Lung (tissue), 12 donors: Measurements from ENCODE around the gene PLD6. TPM values are rescaled to one million over a fixed set of nuclear protein-coding genes. Genes with fewer than 3 reads are reported as not detected.

Source experiments
- ATAC-seq: fragments of 200-7000 bp; cut with Tn5 transposase; one replicate; pipeline ENCODE4 v1.9.1; 2020; ENCODE audit warnings: moderate number of reproducible peaks; ENCODE audit not compliant: insufficient read depth, low FRiP score
- DNase-seq, 3 donors: peaks; one replicate each; pipeline ENCODE4 v3.0.0-alpha.2; 2013 to 2017
- H3K27ac ChIP-seq, 2 donors: one replicate each; pipeline ENCODE4 v1.5.1; 2013; ENCODE audit warnings: mild to moderate bottlenecking in 2 of 2, moderate library complexity in 2 of 2, control low read depth in 1 of 2, inconsistent platforms in 1 of 2, low read depth in 1 of 2, low read length in 1 of 2
- H3K27me3 ChIP-seq, 3 donors: one replicate each; pipeline ENCODE4 v1.5.1; 2013; ENCODE audit warnings: low read length in 2 of 3; ENCODE audit not compliant: control insufficient read depth in 3 of 3, insufficient read depth in 3 of 3
- H3K36me3 ChIP-seq, 4 donors: one replicate each; pipeline ENCODE4 v1.5.1; 2013; ENCODE audit warnings: low read length in 4 of 4, mild to moderate bottlenecking in 1 of 4, moderate library complexity in 1 of 4; ENCODE audit not compliant: control insufficient read depth in 4 of 4, insufficient read depth in 4 of 4
- H3K4me1 ChIP-seq, 5 donors: one replicate each; pipeline ENCODE4 v1.5.1; 2013; ENCODE audit warnings: low read length in 5 of 5, mild to moderate bottlenecking in 2 of 5, moderate library complexity in 1 of 5; ENCODE audit not compliant: control insufficient read depth in 5 of 5, insufficient read depth in 5 of 5
- H3K4me3 ChIP-seq: one replicate; pipeline ENCODE4 v1.5.1; 2013; ENCODE audit warnings: mild to moderate bottlenecking, control low read depth, moderate library complexity
- H3K9ac ChIP-seq, 2 donors: one replicate each; pipeline ENCODE4 v1.5.1; 2013; ENCODE audit warnings: low read length in 2 of 2, control low read depth in 1 of 2; ENCODE audit not compliant: insufficient read depth in 1 of 2
- H3K9me3 ChIP-seq, 4 donors: one replicate each; pipeline ENCODE4 v1.5.1; 2013; ENCODE audit warnings: low read length in 3 of 4, mild to moderate bottlenecking in 1 of 4, moderate library complexity in 1 of 4; ENCODE audit not compliant: control insufficient read depth in 4 of 4, insufficient read depth in 3 of 4
- CTCF ChIP-seq: IDR thresholded peaks from 2 replicates; pipeline ENCODE4 v1.5.1; 2012; ENCODE audit warnings: mild to moderate bottlenecking; ENCODE audit errors: control extremely low read depth, extremely low read depth
- WGBS, 2 donors: extraction: QIAGEN DNeasy Blood & Tissue Kit; methylation state at CpG; one replicate each; pipeline ENCODE4 v1.1.7; 2013; 5-methylcytosine and 5-hydroxymethylcytosine counted together
- polyA plus RNA-seq, 2 donors: library from polyadenylated mRNA; stranded (reverse); fragments of 200-250 nt; gene quantifications; one replicate each; pipeline ENCODE4 v1.2.1, GENCODE V29; 2013
- total RNA-seq, 2 donors: library from RNA; depleted of rRNA in 1 of 2; stranded (reverse); fragments of >200 nt in 1 of 2; gene quantifications; one replicate each; pipeline ENCODE4 v1.2.1, GENCODE V29; 2014 to 2021
- donor health status: control.
- donor health status: control.
- donor health status: Bipolar disorder and iron deficiency.
- donor health status: healthy.
- donor health status: DM: yes; HTN: yes; CAD: no.

The PLD6 gene
- total and polyA plus RNA-seq, 4 donors, result 3.2 to 7.7 (median 5.2) TPM

GRCh38 chr17:17204635-17205231 is 1.4 kb downstream of the PLD6 start:
- H3K4me1 ChIP-seq, result peaks cover 0 to 43% (median 28%) of the 10 kb centered on the region in 5 donors
- H3K36me3 ChIP-seq, result peaks cover 0 to 6% (median 0%) of the 10 kb centered on the region in 4 donors
- peaks cover 0 to 2% (median 0%) of the 10 kb centered on the region in 4 donors for H3K9me3 ChIP-seq
- H3K4me3 ChIP-seq, result no peak overlapping the region
- 84 to 90% methylated on average over 14 of the region's 14 CpGs for WGBS, 2 donors
- ATAC-seq (no peak), DNase-seq (no peak)
- no peak overlapping the region for H3K27ac ChIP-seq
- no peak for TF ChIP-seq CTCF
- H3K9ac ChIP-seq, result no peak overlapping the region
- no peaks in the 10 kb centered on the region for H3K27me3 ChIP-seq

- peaks cover 0 to 44% (median 28%) of the 10 kb centered on the region in 5 donors for H3K4me1 ChIP-seq
- WGBS, 2 donors, result 61 to 65% methylated on average over 15 of the region's 15 CpGs
- TF ChIP-seq CTCF, result no peak
- ATAC-seq, result no peak
- no peak overlapping the region for H3K4me3 ChIP-seq
- no peaks in the 10 kb centered on the region for H3K27me3 ChIP-seq
- DNase-seq, result no peak
- peaks cover 0 to 2% (median 0%) of the 10 kb centered on the region in 4 donors for H3K9me3 ChIP-seq
- peaks cover 0 to 6% (median 0%) of the 10 kb centered on the region in 4 donors for H3K36me3 ChIP-seq
- H3K27ac ChIP-seq, result peak overlapping the region in 1 of 2 donors; percentile 26
- no peak overlapping the region for H3K9ac ChIP-seq
Observed at GRCh38 chr17:17204041-17204591, 2.0 kb downstream of the PLD6 start.

GRCh38 chr17:17203173-17203730 is 2.9 kb downstream of the PLD6 start:
- Histone ChIP-seq H3K9ac (no peak overlapping the region), H3K27ac (no peak overlapping the region), H3K4me3 (no peak overlapping the region), H3K4me1 (peaks cover 0 to 44% (median 28%) of the 10 kb centered on the region in 5 donors), H3K36me3 (peaks cover 0 to 6% (median 0%) of the 10 kb centered on the region in 4 donors), H3K9me3 (peaks cover 0 to 2% (median 0%) of the 10 kb centered on the region in 4 donors), H3K27me3 (no peaks in the 10 kb centered on the region)
- WGBS, 2 donors, result 90 to 91% methylated on average over 15 of the region's 15 CpGs
- no peak for DNase-seq
- TF ChIP-seq CTCF, result no peak
- no peak for ATAC-seq
